Stimulated activated CD8-positive, alpha-beta memory T cell treated with anti-CD3 and anti-CD28 coated beads, Interleukin-4, amount 100 ng/mL, for 1 hour (primary cell): ENCODE measurements around the gene VEZT.
A peak's percentile ranks its signal among the peaks of the same experiment; 100 is the strongest.
"Not testable (repeated sequence)": the region's sequence is repeated elsewhere in the genome, so short reads cannot be mapped to it uniquely, and the experiment has no call there.

ENCODE experiments used
- DNase-seq, 2 donors: peaks; one replicate each; pipeline ENCODE4 v3.0.0-alpha.2; 2020; ENCODE audit warnings: low read depth in 2 of 2, low spot score in 1 of 2

The VEZT gene, protein sequence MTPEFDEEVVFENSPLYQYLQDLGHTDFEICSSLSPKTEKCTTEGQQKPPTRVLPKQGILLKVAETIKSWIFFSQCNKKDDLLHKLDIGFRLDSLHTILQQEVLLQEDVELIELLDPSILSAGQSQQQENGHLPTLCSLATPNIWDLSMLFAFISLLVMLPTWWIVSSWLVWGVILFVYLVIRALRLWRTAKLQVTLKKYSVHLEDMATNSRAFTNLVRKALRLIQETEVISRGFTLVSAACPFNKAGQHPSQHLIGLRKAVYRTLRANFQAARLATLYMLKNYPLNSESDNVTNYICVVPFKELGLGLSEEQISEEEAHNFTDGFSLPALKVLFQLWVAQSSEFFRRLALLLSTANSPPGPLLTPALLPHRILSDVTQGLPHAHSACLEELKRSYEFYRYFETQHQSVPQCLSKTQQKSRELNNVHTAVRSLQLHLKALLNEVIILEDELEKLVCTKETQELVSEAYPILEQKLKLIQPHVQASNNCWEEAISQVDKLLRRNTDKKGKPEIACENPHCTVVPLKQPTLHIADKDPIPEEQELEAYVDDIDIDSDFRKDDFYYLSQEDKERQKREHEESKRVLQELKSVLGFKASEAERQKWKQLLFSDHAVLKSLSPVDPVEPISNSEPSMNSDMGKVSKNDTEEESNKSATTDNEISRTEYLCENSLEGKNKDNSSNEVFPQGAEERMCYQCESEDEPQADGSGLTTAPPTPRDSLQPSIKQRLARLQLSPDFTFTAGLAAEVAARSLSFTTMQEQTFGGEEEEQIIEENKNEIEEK

GRCh38 chr12:95217377-95218149, at the start of gene VEZT, which contains the start of gene FGD6:
VEZT (plus strand) TSS chr12:95217807; CDS start chr12:95217851, 44 bp downstream.
FGD6 (minus strand) TSS chr12:95217467; CDS start chr12:95217240, 227 bp downstream.
- DNase-seq: peak; percentile 88 to 95

DNA sequence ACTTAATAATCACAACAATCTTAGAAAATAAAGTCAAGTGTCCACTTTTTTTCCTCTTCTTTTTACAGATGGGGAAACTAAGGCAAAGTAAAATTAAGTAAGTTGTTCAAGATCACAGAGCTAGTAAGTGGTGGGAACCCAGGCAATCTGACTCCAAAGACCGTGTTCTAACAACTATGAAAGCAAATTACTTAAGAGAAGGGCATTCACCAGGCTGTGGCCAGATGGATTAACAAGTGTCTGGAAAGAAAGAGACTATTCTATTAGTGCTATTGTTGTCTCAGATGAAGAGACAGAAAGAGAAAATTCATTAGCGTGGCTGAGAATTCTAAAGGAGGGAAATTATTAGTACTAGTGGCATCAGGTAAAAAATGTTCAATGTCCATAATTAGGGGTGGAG, 48.9 kb upstream of the VEZT start:
- DNase-seq: no peak

- no peak for DNase-seq
Measured at GRCh38 chr12:95169368-95169767, 48.2 kb upstream of the VEZT start.

GRCh38 chr12:95173392-95174251, 44.0 kb upstream of the VEZT start:
- DNase-seq: no peak

- no peak for DNase-seq
Measured at GRCh38 chr12:95177201-95177768, 40.3 kb upstream of the VEZT start.

DNA sequence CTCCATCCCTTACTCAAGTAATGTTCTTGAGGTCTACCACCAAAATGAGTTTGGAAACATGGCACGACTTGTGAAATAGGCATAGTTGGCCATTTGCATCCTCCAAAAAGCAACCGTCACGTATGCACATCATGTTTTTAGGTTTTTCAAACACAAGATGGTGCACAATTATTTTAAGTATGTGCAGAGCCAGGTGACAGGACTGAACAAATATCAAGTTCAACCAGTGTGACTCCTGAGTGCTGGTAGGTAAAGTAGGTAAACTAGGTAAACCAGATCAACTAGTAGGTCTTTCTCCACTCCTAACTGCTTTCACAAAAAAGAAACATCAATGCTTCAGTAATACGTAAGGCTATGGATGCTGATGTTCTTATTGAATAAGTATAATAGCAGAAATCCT, 39.5 kb upstream of the VEZT start:
- DNase-seq: no peak

- no peak for DNase-seq
Measured at GRCh38 chr12:95179011-95179410, 38.6 kb upstream of the VEZT start.

GRCh38 chr12:95181103-95181502, 36.5 kb upstream of the VEZT start:
- no peak for DNase-seq

DNA sequence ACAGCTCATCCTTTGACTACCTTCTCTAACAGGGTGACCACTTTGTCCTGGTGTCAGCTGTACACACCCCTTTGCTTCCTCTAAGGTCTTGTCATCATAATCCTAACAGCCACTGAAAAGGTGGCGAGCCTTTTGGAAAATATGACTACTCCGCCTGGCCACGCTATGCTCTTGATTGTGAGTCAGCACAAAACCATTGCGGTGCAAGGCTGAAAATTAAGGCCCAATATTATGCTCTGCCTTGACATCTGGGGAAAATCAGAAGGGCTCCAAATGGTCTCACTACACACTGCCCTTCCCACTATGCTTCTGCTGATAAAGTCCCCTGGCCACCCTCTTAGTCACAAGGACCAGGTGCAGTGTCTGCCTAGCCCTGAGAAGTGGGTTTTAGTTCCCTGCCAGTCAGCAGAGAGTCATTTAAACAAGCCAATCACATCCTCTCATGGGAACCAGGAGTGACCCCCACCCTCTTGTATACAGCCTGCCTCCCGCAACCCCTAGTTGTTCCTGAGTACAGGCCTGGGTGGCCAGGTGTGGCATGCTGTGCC, 34.7 kb upstream of the VEZT start:
- DNase-seq: no peak

- DNase-seq: no peak
Measured at GRCh38 chr12:95184121-95184520, 33.5 kb upstream of the VEZT start.

GRCh38 chr12:95185072-95185471, 32.5 kb upstream of the VEZT start:
- DNase-seq: no peak

DNA sequence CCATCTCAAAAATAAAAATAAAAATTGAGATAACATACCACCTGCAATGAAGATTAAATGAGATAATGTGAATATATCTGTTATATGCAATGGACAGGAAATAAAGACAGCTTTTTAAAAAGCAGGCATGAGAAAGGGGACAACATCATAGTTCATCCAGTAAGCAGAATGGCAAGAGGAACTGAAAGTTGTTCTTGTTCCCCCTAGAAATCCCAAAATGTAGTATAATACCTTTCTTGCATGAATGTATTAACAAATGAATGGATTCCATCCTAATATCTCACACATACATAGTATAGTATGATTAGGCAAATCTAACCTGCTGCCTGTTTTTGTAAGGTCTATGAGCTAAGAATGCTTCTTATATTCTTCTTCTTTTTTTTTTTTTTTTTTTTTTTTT, 31.8 kb upstream of the VEZT start:
- DNase-seq: no peak

DNA sequence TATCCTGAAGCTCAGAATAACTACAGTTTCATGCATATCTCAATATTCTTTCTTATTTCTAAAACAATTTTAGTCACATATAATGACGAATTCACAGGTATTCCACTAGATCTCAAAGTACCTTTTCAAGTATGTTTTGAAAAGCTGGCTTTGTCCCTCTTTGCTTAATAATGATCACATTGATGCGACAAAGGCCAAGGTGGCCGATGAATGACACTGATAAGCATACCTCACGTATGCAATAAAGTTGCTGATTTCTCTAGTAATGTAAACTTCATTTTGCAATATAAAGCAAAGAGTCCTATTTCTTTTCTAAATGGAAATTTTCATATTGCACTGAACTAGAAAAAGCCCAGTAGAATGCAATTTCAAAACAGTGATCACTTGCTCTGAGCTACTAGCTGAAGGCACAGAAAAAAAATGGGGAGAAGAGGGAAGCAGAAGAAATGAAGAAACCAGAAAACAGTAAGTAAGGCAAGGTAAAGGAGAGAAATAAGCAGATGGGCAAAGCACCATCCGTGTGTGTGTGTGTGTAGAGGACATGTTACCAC, 29.7 kb upstream of the VEZT start:
- no peak for DNase-seq

DNA sequence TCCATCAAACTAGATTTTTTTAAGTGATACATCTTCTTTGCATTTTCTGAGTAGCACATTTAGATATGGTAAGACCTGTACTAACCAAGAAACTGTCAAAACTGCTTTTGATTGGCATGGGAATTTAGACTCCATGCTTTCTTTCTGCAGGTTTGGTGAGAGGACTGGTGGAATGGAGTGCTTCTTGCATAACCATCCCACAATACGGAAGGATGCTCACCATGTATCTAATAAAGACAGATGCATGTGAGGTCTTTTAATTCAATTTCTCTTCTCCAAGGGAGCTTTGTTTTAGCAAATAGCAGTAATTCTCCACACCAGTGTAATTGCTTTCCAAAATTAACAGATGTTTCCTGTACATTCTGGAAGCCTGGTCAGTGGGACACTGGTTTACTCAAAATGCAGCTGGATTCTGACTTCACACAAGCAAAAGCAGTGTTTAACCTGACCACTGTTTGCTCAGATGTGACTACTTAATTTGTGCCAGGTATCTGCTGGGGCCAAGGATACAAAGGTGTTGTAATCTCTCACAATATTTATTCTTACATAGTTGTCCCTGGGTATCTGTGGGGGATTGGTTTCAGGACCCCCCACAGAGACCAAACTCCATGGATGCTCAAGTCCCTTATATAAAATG, 26.4 kb upstream of the VEZT start:
- DNase-seq: no peak

DNA sequence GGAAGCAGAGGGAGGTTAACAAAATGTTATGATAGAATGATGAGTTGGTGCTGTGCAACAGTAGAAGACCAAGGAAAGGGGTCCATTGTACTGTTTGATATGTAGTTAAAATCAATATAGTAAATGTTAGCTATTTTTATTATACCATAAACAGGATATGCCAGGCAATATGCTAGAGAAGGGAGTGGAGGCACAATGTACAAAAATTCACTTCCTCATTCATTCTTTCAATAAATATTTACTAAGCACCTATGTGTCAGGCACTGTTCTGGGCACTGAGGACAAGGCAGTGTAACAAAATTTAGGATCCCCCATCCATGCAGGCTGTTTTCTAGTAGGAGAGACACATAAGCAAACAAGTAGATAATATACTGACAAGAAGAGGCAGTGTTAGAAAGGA, 25.3 kb upstream of the VEZT start:
- no peak for DNase-seq

DNA sequence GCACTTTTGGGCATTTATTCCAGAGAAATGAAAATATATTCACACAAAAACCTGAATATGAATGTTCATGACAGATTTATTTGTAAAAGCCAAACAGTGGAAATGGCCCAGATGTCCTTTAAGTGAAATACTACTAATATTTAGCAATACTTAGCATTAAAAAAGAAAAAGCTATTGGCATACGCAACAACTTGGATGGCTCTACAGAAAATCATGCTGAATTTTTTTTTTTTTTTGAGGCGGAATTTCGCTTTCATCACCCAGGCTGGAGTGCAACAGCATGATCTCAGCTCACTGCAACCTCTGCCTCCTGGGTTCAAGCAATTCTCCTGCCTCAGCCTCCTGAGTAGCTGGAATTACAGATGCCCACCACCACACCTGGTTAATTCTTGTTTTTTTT, 24.5 kb upstream of the VEZT start:
- no peak for DNase-seq

DNA sequence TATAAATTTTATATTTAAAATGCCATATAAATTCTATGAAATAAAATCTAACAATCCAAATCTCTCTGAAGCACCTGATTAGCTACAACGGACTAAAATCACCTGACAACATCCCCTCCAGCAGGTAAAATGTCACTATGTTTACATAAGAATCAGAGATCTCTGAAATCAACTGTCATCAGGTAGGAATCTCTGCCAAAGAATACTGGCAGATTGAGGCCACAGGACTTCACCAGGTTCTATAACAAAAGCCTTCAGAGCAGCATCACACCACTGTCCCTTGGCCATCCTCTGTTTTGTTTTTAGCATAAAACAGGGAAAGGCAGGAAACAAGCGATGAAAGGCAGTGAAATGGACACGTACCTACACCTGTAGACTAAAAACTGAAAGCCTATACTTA, 22.5 kb upstream of the VEZT start:
- DNase-seq: no peak

DNA sequence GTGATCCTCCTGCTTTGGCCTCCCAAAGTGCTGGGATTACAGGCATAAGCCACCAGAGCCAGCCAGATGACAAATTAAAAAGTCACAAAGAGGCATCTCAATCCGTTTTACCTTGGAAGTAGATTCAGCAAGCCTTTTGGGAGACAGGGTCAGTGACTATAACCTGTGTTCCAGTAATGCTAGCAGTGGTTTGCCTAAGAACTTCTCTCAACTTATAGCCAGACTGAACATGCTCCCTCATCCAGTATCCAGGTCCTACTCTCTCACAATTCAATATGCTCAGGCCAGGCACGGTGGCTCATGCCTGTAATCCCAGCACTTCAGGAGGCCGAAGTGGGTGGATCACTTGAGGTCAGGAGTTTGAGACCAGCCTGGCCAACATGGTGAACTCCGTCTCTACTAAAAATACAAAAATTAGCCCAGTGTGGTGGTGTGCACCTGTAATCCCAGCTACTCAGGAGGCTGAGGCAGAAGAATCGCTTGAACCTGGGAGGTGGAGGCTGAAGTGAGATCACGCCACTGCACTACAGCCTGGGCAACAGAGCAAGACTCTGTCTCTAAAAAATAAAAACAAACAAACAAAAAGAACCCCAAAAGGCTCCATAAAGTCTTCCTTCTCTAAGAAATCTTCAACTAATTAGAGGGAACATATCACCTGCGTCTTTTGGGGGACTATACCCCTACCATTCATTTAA, 20.6 kb upstream of the VEZT start:
- DNase-seq: not testable (repeated sequence)

DNA sequence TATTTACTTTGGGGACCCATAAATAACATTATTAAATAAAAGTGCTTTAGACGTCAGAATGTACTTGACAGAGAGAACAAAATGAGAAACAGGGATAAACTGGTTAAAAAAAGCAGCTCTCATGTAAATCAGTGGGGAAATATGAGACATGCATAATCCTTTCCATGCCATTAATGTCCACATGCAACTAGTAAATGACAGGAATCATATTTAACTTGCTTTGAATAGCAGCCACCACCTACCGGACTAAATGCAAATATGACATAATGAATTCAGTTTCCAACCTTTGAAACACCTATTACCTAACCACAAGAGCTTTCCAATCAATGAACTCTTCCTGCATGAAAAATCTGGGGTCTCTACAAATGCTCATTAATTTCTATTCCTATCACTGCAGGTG, 20.0 kb upstream of the VEZT start:
- no peak for DNase-seq
